COLO668 (cell line): Measurements from ENCODE around the gene TMEM108.

Source experiments
- DNase-seq: peaks from one replicate; lab custom pipeline; 2025; ENCODE audit not compliant: unreplicated experiment; lab: John Stamatoyannopoulos, UW

Gene TMEM108

GRCh38 chr3:133054586-133054985 lies 16.4 kb downstream of the TMEM108 start:
- DNase-seq, result no peak

- DNase-seq, result no peak
Observed at GRCh38 chr3:133055339-133055738, 17.1 kb downstream of the TMEM108 start.

GRCh38 chr3:133058243-133058642 lies 20.1 kb downstream of the TMEM108 start:
- DNase-seq, result no peak

- DNase-seq, result no peak
Observed at GRCh38 chr3:133058831-133059230, 20.6 kb downstream of the TMEM108 start.

DNA sequence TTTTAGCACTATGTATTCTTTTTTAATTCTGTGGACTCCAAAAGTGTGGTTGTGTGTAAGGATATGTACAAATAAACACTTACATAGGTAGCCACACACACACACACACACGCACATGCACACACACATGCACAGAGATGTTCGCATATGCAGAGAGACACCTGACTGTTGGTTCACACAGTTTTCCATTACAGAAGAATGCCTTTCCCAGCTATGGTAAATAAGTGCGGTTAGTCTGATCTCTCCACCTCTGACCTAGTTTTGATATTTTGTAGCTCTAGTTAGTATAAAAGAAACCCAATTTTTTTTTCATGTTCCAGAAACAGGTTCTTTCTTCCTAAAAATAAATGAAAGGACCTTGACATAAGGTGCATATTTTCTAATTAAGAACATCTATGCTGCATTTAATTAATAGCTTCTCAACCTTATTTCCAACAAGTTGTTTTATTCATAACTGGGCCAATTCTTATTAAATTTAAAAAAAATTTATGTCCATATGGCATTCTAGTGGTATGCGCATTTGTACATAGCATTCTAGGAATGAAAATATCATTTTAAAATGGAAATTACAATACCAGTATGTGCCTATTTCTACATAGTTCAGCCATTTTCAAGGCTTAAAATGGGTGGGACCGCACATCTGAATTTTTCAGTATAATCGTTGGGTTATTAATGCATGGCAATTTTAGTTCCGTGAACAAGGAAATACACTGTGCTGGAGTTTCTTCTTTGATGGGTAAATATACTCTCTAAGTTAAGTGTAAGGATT lies 27.2 kb downstream of the TMEM108 start:
- no peak for DNase-seq

DNA sequence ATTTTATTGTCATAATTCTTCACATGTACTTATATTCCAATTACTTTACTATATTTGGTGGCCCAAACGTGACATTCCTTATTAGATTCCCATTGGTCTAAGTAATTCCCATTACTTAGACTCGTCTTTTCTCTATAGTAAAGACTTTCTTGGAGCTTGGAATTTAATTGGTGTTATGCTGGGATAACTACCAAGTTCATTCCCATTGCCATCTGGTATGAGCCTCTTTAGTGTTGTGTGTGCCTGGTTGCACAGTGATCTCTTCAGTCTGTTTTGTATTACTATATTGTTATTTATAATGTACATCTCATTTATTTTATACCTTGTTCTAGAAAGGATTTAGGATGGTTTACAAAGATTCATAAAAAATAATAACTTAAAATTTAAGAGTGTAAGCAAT lies 27.8 kb downstream of the TMEM108 start:
- DNase-seq, result no peak

GRCh38 chr3:133069556-133070286 lies 31.5 kb downstream of the TMEM108 start:
- DNase-seq, result no peak

DNA sequence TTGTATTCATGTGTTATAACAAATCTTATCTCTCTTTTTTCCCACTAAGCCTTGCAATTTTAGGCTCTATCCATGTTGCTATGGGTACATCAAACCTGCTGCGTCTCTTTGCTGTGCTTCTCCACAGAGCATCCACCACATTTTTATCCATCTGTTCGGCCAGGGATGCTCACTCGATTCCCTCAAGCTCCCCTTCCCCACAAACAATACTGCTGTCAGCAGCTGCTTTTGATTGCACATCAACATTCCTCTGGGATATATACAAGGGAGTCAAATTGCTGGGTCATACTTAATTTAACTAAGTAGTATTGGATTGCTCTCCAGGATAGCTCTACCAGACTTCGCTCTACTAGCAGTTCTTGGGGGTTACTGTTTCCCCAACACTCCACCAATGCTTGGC lies 36.8 kb downstream of the TMEM108 start:
- no peak for DNase-seq

DNA sequence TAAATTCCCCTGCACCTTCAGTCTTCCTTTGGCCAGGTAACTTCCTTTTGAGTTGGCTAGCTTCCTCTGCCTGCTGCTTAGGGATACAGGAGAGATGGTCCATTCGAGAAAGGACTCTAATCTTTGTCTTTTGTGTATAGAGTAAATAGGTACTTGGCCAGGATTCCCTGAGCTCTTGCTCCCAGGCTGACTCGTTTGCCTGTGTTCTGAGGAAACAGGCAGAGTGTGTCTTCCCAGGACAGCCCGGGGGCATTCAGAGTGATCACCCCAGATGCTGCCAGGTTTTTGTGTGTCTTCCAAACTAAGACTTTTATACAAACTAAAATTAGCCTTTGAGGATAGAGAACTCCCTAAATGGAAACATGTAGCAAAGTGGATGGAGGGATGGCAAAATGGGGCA lies 39.5 kb downstream of the TMEM108 start:
- no peak for DNase-seq

DNA sequence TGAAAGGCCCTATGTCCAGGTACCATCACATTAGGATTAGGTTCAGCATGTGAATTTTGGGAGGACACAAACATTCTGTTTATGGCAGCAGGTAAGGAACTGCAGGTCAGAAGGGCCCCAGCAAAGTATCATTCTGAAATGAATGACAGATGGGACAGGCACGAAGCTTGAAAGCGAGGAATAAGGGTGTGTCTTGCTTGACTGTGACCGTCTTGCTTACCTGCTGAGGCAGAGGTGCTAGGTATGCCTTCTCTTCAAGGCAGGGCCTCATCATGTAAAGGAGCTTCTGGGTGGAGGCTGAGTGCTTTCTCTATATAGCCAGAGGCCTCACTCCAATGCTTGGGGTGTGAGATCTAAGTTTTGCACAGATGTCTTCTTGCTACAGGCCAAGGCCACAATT lies 41.4 kb downstream of the TMEM108 start:
- no peak for DNase-seq

GRCh38 chr3:133081016-133081415 lies 42.8 kb downstream of the TMEM108 start:
- no peak for DNase-seq

- no peak for DNase-seq
Observed at GRCh38 chr3:133083395-133083794, 45.2 kb downstream of the TMEM108 start.

GRCh38 chr3:133089906-133090485 lies 51.8 kb downstream of the TMEM108 start:
- DNase-seq, result no peak

GRCh38 chr3:133092681-133093080 lies 54.5 kb downstream of the TMEM108 start:
- no peak for DNase-seq

- DNase-seq, result no peak
Observed at GRCh38 chr3:133093366-133093765, 55.2 kb downstream of the TMEM108 start.

DNA sequence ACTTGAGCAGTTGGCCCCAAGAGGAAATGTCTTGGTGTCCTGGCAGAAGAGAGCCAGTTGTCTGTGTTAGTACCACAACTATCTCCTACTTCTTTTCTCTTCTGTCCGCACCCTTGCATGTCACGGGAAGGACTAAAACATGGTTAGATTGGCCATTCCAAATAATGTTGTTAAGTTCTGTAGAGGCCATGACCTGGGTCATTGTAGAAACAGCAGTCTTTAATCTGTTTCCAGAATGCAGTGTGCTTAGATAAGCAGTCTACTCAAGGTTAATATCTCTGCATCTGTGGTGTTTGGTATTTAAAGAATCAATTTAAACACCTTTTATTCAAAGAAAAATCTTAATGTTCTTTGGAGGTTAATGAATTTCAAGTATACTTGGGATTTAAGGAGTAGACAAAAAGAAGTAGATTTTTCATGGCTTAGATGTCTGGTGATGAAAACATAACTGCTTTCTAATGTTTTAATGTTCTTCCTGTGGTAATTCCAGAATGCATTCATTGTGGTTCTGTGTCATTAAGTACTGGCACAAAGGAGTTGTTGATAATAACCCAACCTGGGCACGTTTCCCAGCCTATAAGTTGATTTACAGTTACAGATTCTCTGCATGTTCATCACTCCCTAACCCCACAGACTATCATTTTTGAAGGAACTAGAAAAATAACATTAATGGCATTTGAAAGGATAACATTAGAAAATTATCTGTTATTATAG lies 58.9 kb downstream of the TMEM108 start:
- DNase-seq, result no peak

DNA sequence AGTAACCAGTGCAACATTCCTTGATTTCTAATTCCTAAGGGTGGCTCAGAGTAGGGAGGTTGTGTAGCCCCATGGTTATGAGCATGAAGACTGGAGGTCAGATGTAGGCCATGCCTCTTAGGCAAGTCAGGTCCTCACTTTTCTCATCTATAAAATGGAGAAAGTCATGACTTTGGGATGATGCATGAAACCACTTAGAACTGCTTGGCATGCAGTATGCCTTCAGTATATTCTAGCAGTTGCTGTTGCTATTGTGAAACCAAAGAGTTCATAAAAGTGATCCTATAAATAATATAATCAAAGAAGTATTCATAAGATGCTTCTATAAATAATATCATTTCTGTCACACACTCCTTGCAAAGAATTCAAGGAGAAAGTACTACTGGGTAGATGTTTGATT lies 65.5 kb downstream of the TMEM108 start:
- DNase-seq, result no peak

DNA sequence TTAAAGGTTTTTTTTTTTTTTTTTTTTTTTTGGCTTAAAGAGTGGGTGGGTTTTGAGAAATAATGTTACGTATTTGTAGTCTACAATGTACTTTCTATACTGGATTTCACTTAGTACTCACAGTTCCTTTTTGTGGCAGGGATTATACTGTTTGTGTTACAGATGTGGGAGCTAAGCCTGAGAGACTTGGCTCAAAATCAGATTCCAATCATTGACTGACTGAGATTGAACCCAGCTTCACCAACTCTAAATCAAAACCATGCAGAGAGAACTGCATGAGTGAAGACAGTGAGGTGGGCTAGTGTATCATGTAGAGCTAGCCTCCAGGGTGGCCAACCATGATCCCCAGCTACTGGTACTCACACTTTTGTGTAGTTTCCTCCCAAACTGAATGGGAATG lies 68.0 kb downstream of the TMEM108 start:
- DNase-seq, result no peak

DNA sequence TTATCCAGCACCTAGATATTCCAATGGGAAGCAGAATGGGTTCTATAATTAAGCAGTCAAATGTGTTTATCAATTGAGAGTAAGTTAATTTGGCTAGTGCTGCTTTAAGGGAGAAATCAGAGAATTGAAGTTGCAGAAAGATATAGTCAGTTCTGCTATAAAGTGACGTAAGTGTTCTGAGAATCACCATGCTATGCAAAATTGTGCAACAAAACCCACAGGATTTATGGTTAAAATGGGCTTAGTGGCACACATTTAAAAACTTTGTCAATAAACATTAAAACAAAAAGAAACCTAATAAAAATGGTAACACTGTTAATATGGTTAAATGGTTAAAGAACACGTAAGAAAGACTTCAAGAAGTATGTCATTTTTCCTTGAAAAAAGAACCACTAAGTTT lies 74.5 kb downstream of the TMEM108 start:
- no peak for DNase-seq

DNA sequence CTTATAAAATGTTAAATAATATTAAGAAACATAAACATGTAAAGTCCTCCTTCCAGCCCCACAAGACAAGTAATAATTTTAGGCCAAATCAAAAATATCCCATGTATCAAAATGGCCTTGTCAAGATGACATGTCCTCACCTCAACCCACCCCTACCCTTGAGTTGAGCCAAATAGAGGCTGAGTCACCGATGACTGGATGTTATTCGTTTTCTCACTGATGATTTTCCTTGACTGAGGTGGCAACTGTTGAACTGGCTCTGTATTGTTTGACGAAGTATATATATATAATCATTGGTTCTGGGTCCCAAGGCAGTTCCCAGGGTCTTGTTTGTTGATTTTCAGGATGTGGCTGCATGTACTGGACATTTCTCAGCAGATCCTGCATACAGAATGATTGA lies 75.3 kb downstream of the TMEM108 start:
- DNase-seq, result no peak

- DNase-seq, result no peak
Observed at GRCh38 chr3:133113927-133114597, 75.9 kb downstream of the TMEM108 start.
